ENCODE measurements around the gene PKMYT1.

The PKMYT1 gene

GRCh38 chr16:3022684-3023414 is 42.6 kb upstream of the PKMYT1 start:
- H3K9ac ChIP-seq (ENCODE audit: low read length) = peak overlapping the region; percentile 84; the same call in 1 of the 2 replicates
- H3K4me1 ChIP-seq (ENCODE audit: low read length) = peaks cover 32% of the 10 kb centered on the region
- H3K36me3 ChIP-seq (replicated peaks; ENCODE audit: low read depth, low read length) = peaks cover 9% of the 10 kb centered on the region
- H3K4me3 ChIP-seq (ENCODE audit: low read length) = peak overlapping the region; percentile 78
- no peak overlapping the region for H2AFZ ChIP-seq (ENCODE audit: low read depth, low read length)
- no peaks in the 10 kb centered on the region for H4K20me1 ChIP-seq (ENCODE audit: insufficient read depth, low read length)
- TF ChIP-seq EZH2phosphoT487 (IDR thresholded peaks at IDR 0.05; ENCODE audit: low read depth) (no peak), CTCF (IDR thresholded peaks at IDR 0.05; ENCODE audit: low read depth, low read length) (no peak)
- no peaks in the 10 kb centered on the region for H3K9me3 ChIP-seq (ENCODE audit: insufficient read depth, low read length)
- peak overlapping the region; percentile 77 for H3K4me2 ChIP-seq (ENCODE audit: low read length)
- no peaks in the 10 kb centered on the region for H3K79me2 ChIP-seq (ENCODE audit: low read length)
- H3K27ac ChIP-seq (ENCODE audit: low read length) = no peak overlapping the region
- no peaks in the 10 kb centered on the region for H3K27me3 ChIP-seq (ENCODE audit: low read depth, low read length)

GRCh38 chr16:3022208-3022683 is 42.0 kb upstream of the PKMYT1 start:
- Histone ChIP-seq H3K9me3 (ENCODE audit: insufficient read depth, low read length) (no peaks in the 10 kb centered on the region), H3K79me2 (ENCODE audit: low read length) (no peaks in the 10 kb centered on the region), H3K27ac (ENCODE audit: low read length) (no peak overlapping the region), H3K4me2 (ENCODE audit: low read length) (no peak overlapping the region), H3K4me1 (ENCODE audit: low read length) (peaks cover 32% of the 10 kb centered on the region), H2AFZ (ENCODE audit: low read depth, low read length) (no peak overlapping the region), H4K20me1 (ENCODE audit: insufficient read depth, low read length) (no peaks in the 10 kb centered on the region), H3K4me3 (ENCODE audit: low read length) (no peak overlapping the region), H3K9ac (ENCODE audit: low read length) (no peak overlapping the region), H3K36me3 (replicated peaks; ENCODE audit: low read depth, low read length) (peaks cover 8% of the 10 kb centered on the region), H3K27me3 (ENCODE audit: low read depth, low read length) (no peaks in the 10 kb centered on the region)
- TF ChIP-seq EZH2phosphoT487 (IDR thresholded peaks at IDR 0.05; ENCODE audit: low read depth) (no peak), CTCF (IDR thresholded peaks at IDR 0.05; ENCODE audit: low read depth, low read length) (no peak)

- H3K9me3 ChIP-seq (ENCODE audit: insufficient read depth, low read length) = no peaks in the 10 kb centered on the region
- H4K20me1 ChIP-seq (ENCODE audit: insufficient read depth, low read length) = no peaks in the 10 kb centered on the region
- peaks cover 3% of the 10 kb centered on the region for H3K36me3 ChIP-seq (replicated peaks; ENCODE audit: low read depth, low read length)
- peaks cover 32% of the 10 kb centered on the region for H3K4me1 ChIP-seq (ENCODE audit: low read length)
- no peak overlapping the region for H3K9ac ChIP-seq (ENCODE audit: low read length)
- no peaks in the 10 kb centered on the region for H3K79me2 ChIP-seq (ENCODE audit: low read length)
- no peak overlapping the region for H3K4me3 ChIP-seq (ENCODE audit: low read length)
- no peaks in the 10 kb centered on the region for H3K27me3 ChIP-seq (ENCODE audit: low read depth, low read length)
- H3K4me2 ChIP-seq (ENCODE audit: low read length) = peak overlapping the region; percentile 96; the same call in 1 of the 2 replicates
- no peak overlapping the region for H3K27ac ChIP-seq (ENCODE audit: low read length)
- TF ChIP-seq EZH2phosphoT487 (IDR thresholded peaks at IDR 0.05; ENCODE audit: low read depth) (no peak), CTCF (IDR thresholded peaks at IDR 0.05; ENCODE audit: low read depth, low read length) (peak; percentile 18)
- H2AFZ ChIP-seq (ENCODE audit: low read depth, low read length) = no peak overlapping the region
These were observed 41.4 kb upstream of the PKMYT1 start for GRCh38 chr16:3021449-3022207.
